B cell (primary cell): ENCODE results near the gene MAD2L1. TPM values are rescaled to one million over a fixed set of nuclear protein-coding genes. Genes with fewer than 3 reads are reported as not detected.

Source experiments
- ATAC-seq: fragments of 200-7000 bp; cut with Tn5 transposase; one replicate; pipeline ENCODE4 v1.10.0; 2021; ENCODE audit warnings: low read depth, mild to moderate bottlenecking, moderate number of reproducible peaks, moderate library complexity
- CTCF ChIA-PET: fragments of 350-600 bp; sonication (Branson Sonifier 250); formaldehyde crosslinking; loops from one replicate; lab custom pipeline; 2021; ENCODE audit warnings: antibody characterized with exemption, inconsistent platforms; lab: Charles Lee
- POLR2A ChIA-PET: fragments of 350-600 bp; sonication (Branson Sonifier 250); formaldehyde crosslinking; loops from one replicate; lab custom pipeline; 2021; ENCODE audit warnings: antibody characterized with exemption; lab: Charles Lee
- DNase-seq: peaks from one replicate; pipeline ENCODE4 v3.0.0; 2013
- H2AFZ ChIP-seq: 2 replicates; pipeline ENCODE4 v1.6.1; 2012; ENCODE audit warnings: mild to moderate bottlenecking, low read depth, low read length; ENCODE audit not compliant: insufficient read depth, poor library complexity, severe bottlenecking
- H3K27ac ChIP-seq, 2 donors: 1 replicate in 1 of 2; 2 replicates in 1 of 2; pipeline ENCODE4 v1.5.1; 2012 to 2013; ENCODE audit warnings: low read length in 2 of 2, mild to moderate bottlenecking in 2 of 2, moderate library complexity in 1 of 2
- H3K27me3 ChIP-seq, 4 experiments: fragments of 200-600 bp in 1 of 4; sonication (generic) in 1 of 4; replicated peaks in 1 of 4; 1 replicate in 2 of 4; 2 replicates in 2 of 4; pipeline versions ENCODE4 v1.6.1 to v1.7.0; 2013 to 2016; ENCODE audit warnings: low read length in 3 of 4, mild to moderate bottlenecking in 2 of 4, mixed read lengths in 1 of 4, moderate library complexity in 1 of 4; ENCODE audit not compliant: insufficient read depth in 4 of 4, control insufficient read depth in 3 of 4; ENCODE audit errors: control extremely low read depth in 1 of 4
- H3K36me3 ChIP-seq, 2 experiments: replicated peaks in 1 of 2; 1 replicate in 1 of 2; 2 replicates in 1 of 2; pipeline versions ENCODE4 v1.6.1 to v1.7.1; 2013; ENCODE audit warnings: low read length in 1 of 2; ENCODE audit not compliant: insufficient read depth in 2 of 2, control insufficient read depth in 1 of 2; ENCODE audit errors: control extremely low read depth in 1 of 2, extremely low read depth in 1 of 2
- H3K4me1 ChIP-seq, 2 donors: fragments of 200-600 bp in 1 of 2; sonication (generic) in 1 of 2; 1 replicate in 1 of 2; 2 replicates in 1 of 2; pipeline versions ENCODE4 v1.5.1 to v1.6.1; 2013 to 2017; ENCODE audit warnings: low read length in 2 of 2; ENCODE audit not compliant: control insufficient read depth in 2 of 2, insufficient read depth in 2 of 2
- H3K4me2 ChIP-seq: replicated peaks from 2 replicates; pipeline ENCODE3; 2012; ENCODE audit warnings: mild to moderate bottlenecking, low read depth, low read length; ENCODE audit not compliant: poor library complexity, severe bottlenecking
- H3K4me3 ChIP-seq, 5 experiments: fragments of 200-600 bp in 1 of 5; sonication (generic) in 1 of 5; 1 replicate in 3 of 5; 2 replicates in 2 of 5; pipeline versions ENCODE4 v1.5.1 to v1.7.0; 2011 to 2016; ENCODE audit warnings: low read length in 4 of 5, mild to moderate bottlenecking in 4 of 5, low read depth in 2 of 5, control low read depth in 1 of 5, moderate library complexity in 1 of 5; ENCODE audit not compliant: insufficient read depth in 1 of 5; ENCODE audit errors: control extremely low read depth in 1 of 5, extremely low read depth in 1 of 5
- H3K79me2 ChIP-seq: fragments of 200-600 bp; sonication (generic); one replicate; pipeline ENCODE4 v1.6.0; 2016; ENCODE audit warnings: low read length; ENCODE audit not compliant: control insufficient read depth, insufficient read depth
- H3K9ac ChIP-seq: fragments of 200-600 bp; sonication (generic); 2 replicates; pipeline ENCODE4 v1.6.1; 2017; ENCODE audit warnings: mild to moderate bottlenecking, low read length, moderate library complexity
- H3K9me3 ChIP-seq, 3 donors: one replicate each; pipeline versions ENCODE4 v1.6.1 to v1.7.1; 2013; ENCODE audit warnings: low read length in 2 of 3; ENCODE audit not compliant: control insufficient read depth in 2 of 3, insufficient read depth in 1 of 3; ENCODE audit errors: control extremely low read depth in 1 of 3
- H4K20me1 ChIP-seq: 2 replicates; pipeline ENCODE4 v1.6.0; 2012; ENCODE audit warnings: mild to moderate bottlenecking, low read length; ENCODE audit not compliant: insufficient read depth, control insufficient read depth, poor library complexity, severe bottlenecking
- H3K27ac Mint-ChIP-seq: one replicate; pipeline ENCODE4 v1.8.0; 2021; ENCODE audit warnings: mixed read lengths
- H3K27me3 Mint-ChIP-seq: one replicate; pipeline ENCODE4 v1.8.0; 2021; ENCODE audit warnings: mixed read lengths
- H3K4me1 Mint-ChIP-seq: one replicate; pipeline ENCODE4 v1.8.0; 2021; ENCODE audit warnings: mixed read lengths
- H3K4me3 Mint-ChIP-seq: one replicate; pipeline ENCODE4 v1.8.0; 2021; ENCODE audit warnings: mixed read lengths
- H3K9me3 Mint-ChIP-seq: one replicate; pipeline ENCODE4 v1.8.0; 2022; ENCODE audit warnings: mixed read lengths; ENCODE audit not compliant: insufficient read depth
- EZH2 ChIP-seq: IDR thresholded peaks from 2 replicates; pipeline ENCODE4 v1.6.1; 2012; ENCODE audit warnings: borderline replicate concordance, low read depth, mild to moderate bottlenecking, moderate library complexity, low read length; ENCODE audit not compliant: insufficient read depth, poor library complexity, severe bottlenecking
- WGBS: methylation state at CpG from one replicate; pipeline ENCODE4 v1.1.5; 2013; ENCODE audit warnings: missing lambda C conversion rate; ENCODE audit not compliant: insufficient coverage; 5-methylcytosine and 5-hydroxymethylcytosine counted together
- intact Hi-C: fragments of 100-400 bp; cut with micrococcal nuclease; formaldehyde crosslinking; loops from one replicate; pipeline ENCODE4 v1.10.0; 2022
- polyA plus RNA-seq: library from polyadenylated mRNA; depleted of rRNA; stranded (reverse); fragments of >200 nt; gene quantifications from 2 replicates; pipeline ENCODE4 v1.2.3, GENCODE V29; 2012
- total RNA-seq, 2 donors: library from RNA; stranded (reverse); fragments of 120-200 nt in 1 of 2; gene quantifications; 1 replicate in 1 of 2; 2 replicates in 1 of 2; pipeline versions ENCODE4 v1.2.3 to v1.2.4, GENCODE V29; 2013 to 2022
- TF ChIP-seq, protein P1 (sequence below): fragments of 200-600 bp; IDR thresholded peaks from one replicate; pipeline ENCODE4 v1.8.0; 2022; ENCODE audit warnings: antibody characterized with exemption, mild to moderate bottlenecking

MAD2L1 gene
- total and polyA plus RNA-seq, 2 donors (not counting 1 experiment from before 2014, with no cell fraction given), result 1.5 TPM

GRCh38 chr4:120034913-120035312, 31.7 kb downstream of the MAD2L1 start:
- 91% methylated on average over 1 of the region's 2 CpGs for WGBS
- H3K27me3 ChIP-seq, result peaks cover 0 to 4% (median 0%) of the 10 kb centered on the region in 4 experiments
- H3K4me3 ChIP-seq, result no peak overlapping the region
- H3K4me2 ChIP-seq, result no peak overlapping the region
- POLR2A ChIA-PET, result no interaction called here
- H3K79me2 ChIP-seq, result no peaks in the 10 kb centered on the region
- no peak for DNase-seq
- no peaks in the 10 kb centered on the region for H3K9me3 Mint-ChIP-seq
- no peaks in the 10 kb centered on the region for H3K9me3 ChIP-seq
- no peaks in the 10 kb centered on the region for H4K20me1 ChIP-seq
- no peak overlapping the region for H3K27ac ChIP-seq
- no peaks in the 10 kb centered on the region for H3K4me1 Mint-ChIP-seq
- no peak for TF ChIP-seq EZH2
- H3K4me3 Mint-ChIP-seq, result no peak overlapping the region
- no peak overlapping the region for H3K9ac ChIP-seq
- CTCF ChIA-PET, result no interaction called here
- no peak overlapping the region for H2AFZ ChIP-seq
- intact Hi-C loops, result no loop called here
- H3K36me3 ChIP-seq, result no peaks in the 10 kb centered on the region
- ATAC-seq, result no peak
- H3K27me3 Mint-ChIP-seq, result peaks cover 20% of the 10 kb centered on the region
- no peaks in the 10 kb centered on the region for H3K4me1 ChIP-seq
- no peak overlapping the region for H3K27ac Mint-ChIP-seq

DNA sequence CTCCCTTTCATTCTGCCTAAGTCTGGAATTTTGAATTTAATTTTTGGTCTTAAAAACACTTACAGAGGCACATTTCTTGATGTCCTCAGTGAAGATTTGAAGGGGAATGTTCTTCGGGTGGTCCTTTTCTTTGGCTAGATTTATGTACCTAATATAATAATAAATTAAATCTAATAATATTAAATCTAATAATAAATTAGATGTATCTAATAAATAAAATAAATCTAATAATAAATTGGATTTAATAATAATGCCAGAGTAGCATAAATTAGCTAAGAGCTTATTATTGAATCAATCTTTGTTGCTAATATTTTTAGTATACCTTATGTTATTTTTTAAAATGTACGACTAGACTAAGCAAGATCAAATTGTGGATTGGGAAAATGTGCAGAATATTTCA, 39.8 kb downstream of the MAD2L1 start:
- no peak for TF ChIP-seq EZH2
- TF ChIP-seq, protein P1, sequence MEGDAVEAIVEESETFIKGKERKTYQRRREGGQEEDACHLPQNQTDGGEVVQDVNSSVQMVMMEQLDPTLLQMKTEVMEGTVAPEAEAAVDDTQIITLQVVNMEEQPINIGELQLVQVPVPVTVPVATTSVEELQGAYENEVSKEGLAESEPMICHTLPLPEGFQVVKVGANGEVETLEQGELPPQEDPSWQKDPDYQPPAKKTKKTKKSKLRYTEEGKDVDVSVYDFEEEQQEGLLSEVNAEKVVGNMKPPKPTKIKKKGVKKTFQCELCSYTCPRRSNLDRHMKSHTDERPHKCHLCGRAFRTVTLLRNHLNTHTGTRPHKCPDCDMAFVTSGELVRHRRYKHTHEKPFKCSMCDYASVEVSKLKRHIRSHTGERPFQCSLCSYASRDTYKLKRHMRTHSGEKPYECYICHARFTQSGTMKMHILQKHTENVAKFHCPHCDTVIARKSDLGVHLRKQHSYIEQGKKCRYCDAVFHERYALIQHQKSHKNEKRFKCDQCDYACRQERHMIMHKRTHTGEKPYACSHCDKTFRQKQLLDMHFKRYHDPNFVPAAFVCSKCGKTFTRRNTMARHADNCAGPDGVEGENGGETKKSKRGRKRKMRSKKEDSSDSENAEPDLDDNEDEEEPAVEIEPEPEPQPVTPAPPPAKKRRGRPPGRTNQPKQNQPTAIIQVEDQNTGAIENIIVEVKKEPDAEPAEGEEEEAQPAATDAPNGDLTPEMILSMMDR, result no peak
- Histone ChIP-seq H3K9me3 (no peaks in the 10 kb centered on the region), H3K27me3 (peaks cover 0 to 3% (median 0%) of the 10 kb centered on the region in 4 experiments), H3K79me2 (no peaks in the 10 kb centered on the region), H3K27ac (no peak overlapping the region), H4K20me1 (no peaks in the 10 kb centered on the region), H3K9ac (no peak overlapping the region), H3K4me1 (no peaks in the 10 kb centered on the region), H3K36me3 (no peaks in the 10 kb centered on the region), H3K4me2 (no peak overlapping the region), H3K4me3 (no peak overlapping the region), H2AFZ (no peak overlapping the region)
- H3K27ac Mint-ChIP-seq, result no peak overlapping the region
- POLR2A ChIA-PET, result no interaction called here
- H3K9me3 Mint-ChIP-seq, result no peaks in the 10 kb centered on the region
- CTCF ChIA-PET, result no interaction called here
- DNase-seq (no peak), ATAC-seq (no peak)
- intact Hi-C loops, result no loop called here
- H3K27me3 Mint-ChIP-seq, result peaks cover 23% of the 10 kb centered on the region
- H3K4me3 Mint-ChIP-seq, result no peak overlapping the region
- WGBS, result no CpG with 5 or more reads among the region's 2 CpGs
- no peaks in the 10 kb centered on the region for H3K4me1 Mint-ChIP-seq
